ENCODE results near the gene PHAX.

DNA sequence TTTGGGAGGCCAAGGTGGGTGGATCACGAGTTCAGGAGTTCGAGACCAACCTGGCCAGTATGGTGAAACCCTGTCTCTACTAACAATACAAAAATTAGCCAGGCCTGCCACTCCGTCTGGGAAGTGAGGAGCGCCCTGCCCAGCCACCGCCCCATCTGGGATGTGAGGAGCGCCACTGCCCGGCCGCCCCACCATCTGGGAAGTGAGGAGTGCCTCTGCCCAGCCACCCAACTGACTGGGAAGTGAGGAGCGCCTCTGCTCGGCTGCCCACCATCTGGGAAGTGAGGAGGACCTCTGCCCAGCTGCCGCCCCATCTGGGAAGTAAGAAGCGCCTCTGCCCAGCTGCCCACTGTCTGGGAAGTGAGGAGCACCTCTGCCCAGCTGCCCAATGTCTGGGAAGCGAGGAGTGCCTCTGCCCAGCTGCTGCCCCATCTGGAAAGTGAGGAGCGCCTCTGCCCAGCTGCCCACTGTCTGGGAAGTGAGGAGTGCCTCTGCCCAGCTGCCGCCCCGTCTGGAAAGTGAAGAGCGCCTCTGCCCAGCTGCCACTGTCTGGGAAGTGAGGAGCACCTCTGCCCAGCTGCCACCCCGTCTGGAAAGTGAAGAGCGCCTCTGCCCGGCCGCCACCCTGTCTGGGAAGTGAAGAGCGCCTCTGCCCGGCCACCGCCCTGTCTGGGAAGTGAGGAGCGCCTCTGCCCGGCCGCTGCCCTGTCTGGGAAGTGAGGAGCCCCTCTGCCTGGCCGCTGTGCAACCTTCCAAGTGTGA is 11.0 kb upstream of the PHAX start:
- TF ChIP-seq, protein P1, sequence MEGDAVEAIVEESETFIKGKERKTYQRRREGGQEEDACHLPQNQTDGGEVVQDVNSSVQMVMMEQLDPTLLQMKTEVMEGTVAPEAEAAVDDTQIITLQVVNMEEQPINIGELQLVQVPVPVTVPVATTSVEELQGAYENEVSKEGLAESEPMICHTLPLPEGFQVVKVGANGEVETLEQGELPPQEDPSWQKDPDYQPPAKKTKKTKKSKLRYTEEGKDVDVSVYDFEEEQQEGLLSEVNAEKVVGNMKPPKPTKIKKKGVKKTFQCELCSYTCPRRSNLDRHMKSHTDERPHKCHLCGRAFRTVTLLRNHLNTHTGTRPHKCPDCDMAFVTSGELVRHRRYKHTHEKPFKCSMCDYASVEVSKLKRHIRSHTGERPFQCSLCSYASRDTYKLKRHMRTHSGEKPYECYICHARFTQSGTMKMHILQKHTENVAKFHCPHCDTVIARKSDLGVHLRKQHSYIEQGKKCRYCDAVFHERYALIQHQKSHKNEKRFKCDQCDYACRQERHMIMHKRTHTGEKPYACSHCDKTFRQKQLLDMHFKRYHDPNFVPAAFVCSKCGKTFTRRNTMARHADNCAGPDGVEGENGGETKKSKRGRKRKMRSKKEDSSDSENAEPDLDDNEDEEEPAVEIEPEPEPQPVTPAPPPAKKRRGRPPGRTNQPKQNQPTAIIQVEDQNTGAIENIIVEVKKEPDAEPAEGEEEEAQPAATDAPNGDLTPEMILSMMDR (IDR thresholded peaks at IDR 0.05) = no peak
- TF ChIP-seq POLR2A (IDR thresholded peaks at IDR 0.05) = no peak
- no peak for TF ChIP-seq POLR2AphosphoS5 (IDR thresholded peaks at IDR 0.05)
- TF ChIP-seq EP300 (IDR thresholded peaks at IDR 0.05) = no peak
